ENCODE measurements around the gene ASAP2. TPM values are rescaled to one million over a fixed set of nuclear protein-coding genes. Genes with fewer than 3 reads are reported as not detected.

The ASAP2 gene
- total RNA-seq, 2 donors from 2014 or later: 58.1 to 61.7 TPM

- intact Hi-C loops (cut with DNase I): no loop called here
- H3K27ac ChIP-seq: peak overlapping the region; percentile 90
- peaks cover 13% of the 10 kb centered on the region for H3K4me1 ChIP-seq
- H3K27me3 ChIP-seq: no peaks in the 10 kb centered on the region
- no peak for TF ChIP-seq CTCF (IDR thresholded peaks at IDR 0.05)
- peak overlapping the region; percentile 44 to 89 for H3K9ac ChIP-seq (ENCODE audit: low read depth in 2 of 2, low read length in 2 of 2)
- H3K4me3 ChIP-seq: no peak overlapping the region
- DNase-seq: peak; percentile 84
- H3K9me3 ChIP-seq: no peaks in the 10 kb centered on the region
- H3K36me3 ChIP-seq: no peaks in the 10 kb centered on the region
Observed at GRCh38 chr2:9178904-9179571, 27.6 kb upstream of the ASAP2 start.

GRCh38 chr2:9179572-9180201 lies 26.9 kb upstream of the ASAP2 start:
- intact Hi-C loops (cut with DNase I): no loop called here
- DNase-seq: peak; percentile 81
- no peak overlapping the region for H3K4me3 ChIP-seq
- H3K36me3 ChIP-seq: no peaks in the 10 kb centered on the region
- H3K4me1 ChIP-seq: peaks cover 13% of the 10 kb centered on the region
- peak overlapping the region; percentile 90 for H3K27ac ChIP-seq
- H3K27me3 ChIP-seq: no peaks in the 10 kb centered on the region
- no peak for TF ChIP-seq CTCF (IDR thresholded peaks at IDR 0.05)
- no peaks in the 10 kb centered on the region for H3K9me3 ChIP-seq
- peak overlapping the region in 1 of 2 donors; percentile 89 for H3K9ac ChIP-seq (ENCODE audit: low read depth in 2 of 2, low read length in 2 of 2)

DNA sequence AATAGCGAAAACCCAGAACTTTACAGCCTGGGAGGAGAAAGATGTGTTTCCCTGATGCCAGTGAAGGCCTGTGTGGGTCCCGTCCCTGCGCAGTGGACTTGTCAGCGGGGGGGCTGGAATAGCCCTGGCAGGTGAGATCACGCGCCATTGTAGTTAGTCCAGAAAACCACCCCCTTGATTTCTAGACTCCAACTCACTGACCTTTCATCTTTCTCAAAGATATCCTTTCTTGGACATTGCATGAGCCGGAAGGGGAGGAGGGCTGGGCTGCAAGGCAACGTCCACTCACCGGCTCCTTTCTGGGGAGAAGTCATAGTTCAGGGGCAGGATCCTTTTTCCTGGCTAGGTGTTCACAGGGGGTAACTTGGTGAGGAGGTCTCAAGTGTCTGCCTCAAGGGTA lies 22.3 kb upstream of the ASAP2 start:
- no peak for TF ChIP-seq CTCF (IDR thresholded peaks at IDR 0.05)
- Histone ChIP-seq H3K27ac (no peak overlapping the region), H3K4me3 (no peak overlapping the region), H3K36me3 (no peaks in the 10 kb centered on the region), H3K27me3 (no peaks in the 10 kb centered on the region), H3K9ac (ENCODE audit: low read depth in 2 of 2, low read length in 2 of 2) (no peak overlapping the region), H3K9me3 (no peaks in the 10 kb centered on the region), H3K4me1 (peaks cover 6% of the 10 kb centered on the region)
- DNase-seq: no peak
- intact Hi-C loops (cut with DNase I): no loop called here

DNA sequence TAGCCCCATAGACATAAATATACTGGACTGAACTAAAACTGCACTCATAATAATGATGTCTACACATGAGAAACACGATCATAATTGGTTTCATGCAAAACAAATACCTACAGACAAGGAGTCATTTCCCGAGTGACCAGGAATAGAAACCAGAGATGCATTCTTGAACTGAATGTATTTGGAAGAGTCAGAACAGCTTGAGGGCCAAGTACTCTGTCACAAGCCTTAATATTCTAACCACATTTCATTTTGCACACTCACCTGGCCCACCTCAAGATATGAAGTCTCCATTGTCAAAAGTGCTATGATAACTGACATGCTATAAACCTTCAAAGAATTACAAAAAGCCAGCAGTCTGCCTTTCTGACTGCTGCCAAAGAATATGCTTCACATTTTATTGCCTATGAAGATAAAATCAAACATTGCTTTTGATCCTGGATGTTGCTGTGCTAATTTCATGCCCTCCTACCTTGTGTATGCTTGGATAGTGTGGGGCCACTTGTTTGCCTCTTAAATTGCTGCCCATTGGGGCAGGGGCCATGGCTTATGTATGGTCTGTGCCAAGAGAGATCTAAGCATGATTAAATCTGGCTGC lies 18.9 kb upstream of the ASAP2 start:
- Histone ChIP-seq H3K9ac (ENCODE audit: low read depth in 2 of 2, low read length in 2 of 2) (no peak overlapping the region), H3K27ac (no peak overlapping the region), H3K36me3 (no peaks in the 10 kb centered on the region), H3K4me3 (no peak overlapping the region), H3K4me1 (no peaks in the 10 kb centered on the region), H3K9me3 (no peaks in the 10 kb centered on the region), H3K27me3 (no peaks in the 10 kb centered on the region)
- intact Hi-C loops (cut with DNase I): no loop called here
- TF ChIP-seq CTCF (IDR thresholded peaks at IDR 0.05): no peak
- DNase-seq: no peak

- TF ChIP-seq CTCF (IDR thresholded peaks at IDR 0.05): no peak
- DNase-seq: no peak
- H3K27ac ChIP-seq: no peak overlapping the region
- no peaks in the 10 kb centered on the region for H3K36me3 ChIP-seq
- intact Hi-C loops (cut with DNase I): no loop called here
- no peaks in the 10 kb centered on the region for H3K9me3 ChIP-seq
- no peaks in the 10 kb centered on the region for H3K27me3 ChIP-seq
- no peak overlapping the region for H3K4me3 ChIP-seq
- no peak overlapping the region for H3K9ac ChIP-seq (ENCODE audit: low read depth in 2 of 2, low read length in 2 of 2)
- no peaks in the 10 kb centered on the region for H3K4me1 ChIP-seq
Observed at GRCh38 chr2:9188823-9189222, 17.8 kb upstream of the ASAP2 start.

All from colonic mucosa (tissue), 4 donors.